ENCODE results near the gene TBC1D16.

DNA sequence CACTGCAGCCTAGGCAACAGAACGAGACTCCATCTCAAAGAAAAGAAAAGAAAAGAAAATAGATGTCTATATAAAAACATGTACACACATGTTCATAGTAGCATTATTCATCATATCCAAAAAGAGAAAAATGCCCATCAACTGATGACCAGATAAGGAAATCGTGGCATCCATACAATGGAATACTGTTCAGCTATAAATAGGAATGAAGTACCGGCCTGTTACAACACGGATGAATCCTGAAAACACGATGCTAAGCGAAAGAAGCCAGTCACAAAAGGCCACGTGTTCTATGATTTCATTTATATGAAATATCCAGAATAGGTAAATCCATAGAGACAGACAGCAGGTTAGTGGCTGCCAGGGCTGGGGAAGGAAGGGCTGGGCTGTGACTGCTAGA lies 65.8 kb downstream of the TBC1D16 start:
- TF ChIP-seq, protein P1, sequence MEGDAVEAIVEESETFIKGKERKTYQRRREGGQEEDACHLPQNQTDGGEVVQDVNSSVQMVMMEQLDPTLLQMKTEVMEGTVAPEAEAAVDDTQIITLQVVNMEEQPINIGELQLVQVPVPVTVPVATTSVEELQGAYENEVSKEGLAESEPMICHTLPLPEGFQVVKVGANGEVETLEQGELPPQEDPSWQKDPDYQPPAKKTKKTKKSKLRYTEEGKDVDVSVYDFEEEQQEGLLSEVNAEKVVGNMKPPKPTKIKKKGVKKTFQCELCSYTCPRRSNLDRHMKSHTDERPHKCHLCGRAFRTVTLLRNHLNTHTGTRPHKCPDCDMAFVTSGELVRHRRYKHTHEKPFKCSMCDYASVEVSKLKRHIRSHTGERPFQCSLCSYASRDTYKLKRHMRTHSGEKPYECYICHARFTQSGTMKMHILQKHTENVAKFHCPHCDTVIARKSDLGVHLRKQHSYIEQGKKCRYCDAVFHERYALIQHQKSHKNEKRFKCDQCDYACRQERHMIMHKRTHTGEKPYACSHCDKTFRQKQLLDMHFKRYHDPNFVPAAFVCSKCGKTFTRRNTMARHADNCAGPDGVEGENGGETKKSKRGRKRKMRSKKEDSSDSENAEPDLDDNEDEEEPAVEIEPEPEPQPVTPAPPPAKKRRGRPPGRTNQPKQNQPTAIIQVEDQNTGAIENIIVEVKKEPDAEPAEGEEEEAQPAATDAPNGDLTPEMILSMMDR (conservative IDR thresholded peaks at IDR 0.05; ENCODE audit: low read length): no peak
- no peak for TF ChIP-seq EZH2phosphoT487 (IDR thresholded peaks at IDR 0.05; ENCODE audit: borderline replicate concordance)

Measured in Loucy (cell line).